Putamen (tissue), 1 donor: ENCODE results near the gene IMPDH1.

ENCODE experiments used
- DNase-seq: peaks from one replicate; pipeline ENCODE4 v3.0.0-alpha.2; 2016; ENCODE audit warnings: low spot score

Gene IMPDH1

GRCh38 chr7:128405471-128406313 lies 4.1 kb downstream of the IMPDH1 start:
- no peak for DNase-seq

GRCh38 chr7:128404886-128405470 lies 4.8 kb downstream of the IMPDH1 start:
- DNase-seq, result no peak

DNA sequence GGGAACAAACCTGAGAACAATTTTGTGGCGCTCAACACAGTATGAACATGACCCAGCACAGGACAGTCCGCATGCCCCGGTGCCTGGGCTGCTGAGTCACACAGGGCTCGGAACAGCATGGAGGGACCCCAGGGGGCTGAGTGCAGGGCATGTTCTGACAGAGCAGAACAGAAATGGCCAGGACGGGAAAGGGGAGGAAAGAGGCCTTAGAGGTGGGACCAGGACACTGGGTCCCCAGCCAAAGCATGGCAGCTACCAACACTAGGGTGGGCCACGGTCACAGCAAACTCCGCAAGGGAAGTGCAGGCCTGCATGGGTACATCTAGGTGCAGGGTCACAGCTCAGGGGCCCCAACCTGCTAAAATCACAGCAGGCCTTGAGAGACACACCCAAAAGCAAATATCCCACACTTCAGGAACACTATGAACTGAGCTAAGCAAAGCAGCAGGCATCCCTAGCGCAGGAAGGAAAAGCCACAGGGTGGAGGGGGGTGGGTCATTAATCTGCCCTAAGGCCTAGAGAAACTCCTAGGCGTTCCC lies 5.6 kb downstream of the IMPDH1 start:
- no peak for DNase-seq

DNA sequence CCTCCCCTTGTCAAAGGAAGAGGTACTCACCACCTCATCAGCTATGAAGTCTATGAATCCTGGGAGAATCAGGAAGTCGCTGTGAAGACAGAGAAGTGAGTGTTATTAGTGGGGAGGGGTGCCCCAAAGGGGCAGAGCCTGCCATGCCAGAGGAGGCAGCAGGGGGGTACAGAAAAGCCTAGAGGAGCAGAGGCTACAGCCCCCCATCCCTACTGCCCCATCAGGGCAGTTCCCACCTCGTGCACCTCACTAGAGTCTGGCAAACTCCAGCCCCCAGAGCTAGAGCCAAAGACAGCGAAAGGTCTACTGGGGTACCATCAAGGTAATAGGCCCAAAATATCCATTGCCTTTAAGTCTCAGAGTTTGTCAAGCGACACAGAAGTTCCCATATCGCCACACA lies 6.1 kb downstream of the IMPDH1 start:
- DNase-seq, result no peak

GRCh38 chr7:128402356-128402755 lies 7.4 kb downstream of the IMPDH1 start:
- DNase-seq, result no peak

DNA sequence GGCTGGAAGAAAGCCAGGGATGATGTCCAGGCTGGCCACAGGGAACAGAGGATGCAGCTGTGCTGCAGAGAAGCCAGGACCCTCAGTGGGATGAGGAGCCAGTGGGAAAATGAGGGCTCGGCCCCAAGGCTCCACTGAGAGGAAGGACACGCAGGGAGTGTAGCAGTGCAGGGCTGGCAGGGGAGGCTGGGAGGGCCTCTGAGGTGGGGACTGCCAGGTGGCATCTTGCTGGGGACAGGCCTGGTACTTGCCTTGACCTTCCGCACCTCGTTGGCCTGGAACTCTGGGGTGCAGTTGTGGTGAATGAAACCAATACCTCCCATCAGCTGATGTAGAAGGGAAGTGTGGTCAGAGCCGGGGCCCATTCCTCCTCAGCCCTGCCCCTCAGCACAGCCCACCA lies 9.2 kb downstream of the IMPDH1 start:
- no peak for DNase-seq

DNA sequence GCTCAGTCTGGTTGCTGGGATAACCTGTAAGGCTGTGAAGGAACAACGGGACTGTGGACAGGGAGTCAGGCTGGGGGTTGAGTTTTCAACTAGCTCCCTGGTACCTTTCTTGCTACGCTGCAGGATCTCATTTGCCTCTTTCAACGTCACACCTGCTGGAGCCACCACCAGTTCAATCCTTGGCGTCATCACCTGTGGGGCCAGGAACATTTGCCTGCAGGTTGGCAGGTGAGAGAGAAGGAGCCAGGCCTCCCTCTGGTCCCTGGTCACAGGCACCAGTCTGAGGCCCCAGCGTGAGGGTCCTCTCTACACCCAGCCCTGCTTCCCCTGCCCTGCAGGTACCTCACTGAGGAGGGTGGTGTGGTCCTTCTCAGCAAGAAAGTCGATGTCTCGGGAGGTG lies 9.8 kb downstream of the IMPDH1 start:
- no peak for DNase-seq

DNA sequence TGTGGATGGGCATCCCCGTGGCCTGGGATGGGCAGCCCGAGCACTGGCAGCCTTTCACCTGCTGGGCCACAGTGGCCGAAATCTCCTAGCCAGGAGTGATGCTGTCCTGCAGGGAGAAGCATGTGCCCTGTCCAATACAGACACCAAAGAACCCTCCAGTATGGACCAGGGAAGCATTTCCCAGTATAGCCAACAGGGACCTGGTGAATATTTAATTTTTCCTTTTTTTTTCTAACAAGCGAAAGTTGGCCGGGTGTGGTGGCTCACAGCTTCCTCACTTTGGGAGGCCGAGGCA lies 11.0 kb downstream of the IMPDH1 start:
- no peak for DNase-seq

DNA sequence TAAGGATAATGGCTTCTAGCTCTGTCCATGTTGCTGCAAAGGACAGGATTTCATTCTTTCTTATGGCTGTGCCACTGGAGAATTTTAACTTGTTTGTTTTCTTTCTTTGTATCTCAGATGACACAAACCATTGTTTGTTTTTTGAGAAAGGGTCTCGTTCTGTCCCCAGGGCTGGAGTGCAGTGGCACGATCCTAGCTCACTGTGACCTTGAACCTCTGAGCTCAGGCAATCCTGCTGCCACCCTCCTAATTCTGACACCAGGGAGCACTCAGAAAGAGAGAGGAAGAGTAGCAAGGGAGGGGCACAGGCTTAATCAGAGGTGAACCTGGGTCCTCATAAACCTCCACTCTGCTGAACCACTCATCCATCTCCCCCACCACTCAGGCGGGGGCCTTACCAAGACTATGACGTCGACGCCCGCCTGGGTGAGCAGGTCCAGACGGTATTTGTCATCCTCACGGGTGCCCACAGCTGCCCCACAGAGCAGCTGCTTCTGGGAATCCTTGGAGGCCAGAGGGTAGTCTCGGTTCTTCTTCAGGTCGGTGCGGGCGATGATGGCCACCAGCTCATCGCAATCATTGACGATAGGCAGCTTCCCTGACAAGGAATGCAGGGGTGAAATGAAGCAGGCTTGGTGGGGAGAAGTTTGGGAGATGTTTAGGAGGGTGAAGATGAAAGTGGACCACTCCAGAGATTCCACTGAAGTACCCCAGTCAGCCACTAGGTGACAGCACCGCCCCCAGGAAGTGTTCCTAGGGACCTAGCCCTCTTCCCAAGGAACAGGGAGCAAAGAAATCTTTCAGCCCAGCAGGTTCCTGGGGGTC lies 11.6 kb downstream of the IMPDH1 start:
- DNase-seq, result peak; percentile 31

GRCh38 chr7:128396357-128396756 lies 13.4 kb downstream of the IMPDH1 start:
- no peak for DNase-seq

DNA sequence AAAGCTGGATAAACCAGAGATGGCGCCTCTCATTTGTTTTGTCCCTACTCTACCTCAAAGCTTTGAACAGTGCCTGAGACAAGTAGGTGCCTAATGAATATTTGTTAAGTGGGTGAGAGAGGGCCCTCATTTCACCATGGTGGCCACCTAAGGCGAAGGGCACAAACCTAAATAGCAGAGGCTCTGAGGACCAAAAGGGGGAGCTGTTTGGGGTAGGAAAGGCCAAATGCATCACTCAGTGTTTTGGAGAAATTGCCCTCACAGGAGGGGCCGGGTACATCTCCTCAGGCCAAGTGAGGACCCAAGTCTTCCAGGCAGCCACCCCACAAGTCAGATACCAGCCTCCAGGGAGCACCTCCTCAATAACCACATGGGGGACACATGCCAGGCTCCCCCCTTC lies 14.0 kb downstream of the IMPDH1 start:
- DNase-seq, result no peak

DNA sequence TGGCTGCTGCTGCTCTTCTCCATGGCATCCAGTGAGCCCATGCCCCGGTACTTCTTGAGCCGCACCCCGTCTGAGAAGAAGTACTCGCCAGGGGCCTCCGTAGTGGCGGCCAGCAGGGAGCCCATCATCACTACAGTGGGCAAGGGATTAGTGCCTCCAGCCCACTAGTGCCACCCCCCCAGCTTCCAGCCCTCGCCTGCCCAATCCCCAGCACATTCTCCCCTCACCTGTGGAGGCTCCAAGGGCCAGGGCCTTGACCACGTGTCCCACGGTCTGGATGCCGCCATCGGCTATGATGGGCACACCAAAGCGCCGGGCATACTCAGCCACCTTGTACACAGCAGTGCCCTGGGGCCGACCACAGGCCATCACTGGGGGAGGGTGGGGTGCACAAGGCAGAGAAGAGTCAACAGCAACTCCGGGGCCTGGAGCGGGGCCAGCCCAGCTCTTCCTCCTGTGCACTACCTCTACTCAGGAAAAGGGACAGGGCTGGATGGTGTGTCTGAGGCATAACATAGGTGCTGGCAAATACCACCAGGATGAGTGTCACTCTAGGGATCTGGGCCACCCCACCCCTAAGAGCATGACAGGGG lies 14.8 kb downstream of the IMPDH1 start:
- no peak for DNase-seq

GRCh38 chr7:128393526-128394330 lies 16.1 kb downstream of the IMPDH1 start:
- DNase-seq, result no peak

GRCh38 chr7:128392446-128393327 lies 17.1 kb downstream of the IMPDH1 start:
- no peak for DNase-seq

- no peak for DNase-seq
These were observed 18.0 kb downstream of the IMPDH1 start for GRCh38 chr7:128391805-128392204.

- no peak for DNase-seq
These were observed 18.8 kb downstream of the IMPDH1 start for GRCh38 chr7:128390871-128391565.

DNA sequence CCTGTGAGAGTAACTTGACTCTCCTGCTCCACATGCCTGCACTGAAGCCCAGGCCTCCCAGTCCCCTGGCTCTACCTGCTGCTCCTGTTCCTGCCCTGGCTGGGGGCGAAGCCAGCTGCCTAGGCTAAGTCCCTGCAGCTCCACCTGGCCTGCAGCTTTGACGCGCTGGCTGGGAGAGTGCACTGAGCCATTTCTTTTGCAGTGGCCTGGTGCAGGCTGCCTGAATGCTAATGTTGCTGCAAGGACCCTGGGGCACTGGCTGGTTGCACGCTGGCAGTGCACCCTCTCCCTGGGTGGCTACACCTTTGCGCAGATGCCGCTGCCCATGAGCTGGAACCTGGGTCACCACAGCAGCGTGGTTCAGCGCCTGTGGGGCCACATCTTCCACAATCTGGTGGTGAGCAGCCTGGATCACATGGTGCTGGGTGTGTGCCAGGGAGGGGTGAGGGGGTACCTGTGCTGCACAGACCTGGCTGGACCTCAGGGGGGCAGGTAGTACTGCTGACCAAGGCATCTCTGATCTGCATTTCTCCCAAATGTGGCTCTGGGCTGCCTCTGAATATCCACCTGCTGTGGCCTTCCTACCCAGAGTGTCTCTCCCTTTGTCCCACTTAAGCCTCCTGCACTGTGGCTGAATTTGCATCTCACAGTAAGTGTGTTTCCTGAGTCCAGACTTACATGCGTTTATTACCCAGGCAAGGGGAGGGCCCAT lies 20.0 kb downstream of the IMPDH1 start:
- no peak for DNase-seq

DNA sequence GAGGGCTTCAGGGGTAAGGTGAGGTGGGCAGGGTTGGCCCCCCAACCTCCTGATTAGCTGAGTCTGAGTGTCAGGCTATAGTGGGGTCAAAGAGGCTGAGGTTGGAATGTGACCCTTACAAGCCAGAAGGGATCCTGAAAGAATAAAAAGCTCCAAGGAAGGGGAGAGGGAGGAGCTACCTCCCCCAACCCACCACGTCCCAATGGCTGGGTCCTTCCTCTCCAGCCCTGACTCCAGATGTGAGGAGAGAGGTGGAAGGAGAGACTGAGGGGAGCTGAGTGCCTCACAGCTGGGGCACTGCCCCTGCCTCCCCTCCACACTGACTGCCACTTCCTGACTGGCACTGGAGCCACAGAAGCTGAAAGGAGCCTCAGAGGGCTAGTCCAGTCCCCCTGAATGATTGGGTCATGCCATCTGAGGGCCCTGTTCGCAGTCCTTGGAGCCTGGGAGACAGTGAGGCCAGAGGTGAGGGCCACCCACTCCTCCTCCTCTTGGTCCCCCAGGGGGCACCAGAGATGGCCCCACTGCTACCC lies 20.6 kb downstream of the IMPDH1 start:
- DNase-seq, result no peak

GRCh38 chr7:128388145-128388485 lies 21.7 kb downstream of the IMPDH1 start:
- DNase-seq, result no peak
